SH-SY5Y (cell line): ENCODE measurements around the gene SLC1A2.

Source experiments
- GATA2 ChIP-seq: IDR thresholded peaks from 2 replicates; pipeline ENCODE4 v1.6.1; 2011; ENCODE audit warnings: mild to moderate bottlenecking, low read depth, low read length
- GATA3 ChIP-seq: IDR thresholded peaks from 2 replicates; pipeline ENCODE4 v1.6.1; 2011; ENCODE audit warnings: low read depth, mild to moderate bottlenecking, low read length, moderate library complexity

- no peak for TF ChIP-seq GATA2
- TF ChIP-seq GATA3: no peak
Observed at GRCh38 chr11:35238882-35239281, 180.5 kb downstream of the SLC1A2 start.
